Measurements from ENCODE around the gene PPME1.

- no peak for TF ChIP-seq EP300 (IDR thresholded peaks at IDR 0.05)
- TF ChIP-seq, protein P1, sequence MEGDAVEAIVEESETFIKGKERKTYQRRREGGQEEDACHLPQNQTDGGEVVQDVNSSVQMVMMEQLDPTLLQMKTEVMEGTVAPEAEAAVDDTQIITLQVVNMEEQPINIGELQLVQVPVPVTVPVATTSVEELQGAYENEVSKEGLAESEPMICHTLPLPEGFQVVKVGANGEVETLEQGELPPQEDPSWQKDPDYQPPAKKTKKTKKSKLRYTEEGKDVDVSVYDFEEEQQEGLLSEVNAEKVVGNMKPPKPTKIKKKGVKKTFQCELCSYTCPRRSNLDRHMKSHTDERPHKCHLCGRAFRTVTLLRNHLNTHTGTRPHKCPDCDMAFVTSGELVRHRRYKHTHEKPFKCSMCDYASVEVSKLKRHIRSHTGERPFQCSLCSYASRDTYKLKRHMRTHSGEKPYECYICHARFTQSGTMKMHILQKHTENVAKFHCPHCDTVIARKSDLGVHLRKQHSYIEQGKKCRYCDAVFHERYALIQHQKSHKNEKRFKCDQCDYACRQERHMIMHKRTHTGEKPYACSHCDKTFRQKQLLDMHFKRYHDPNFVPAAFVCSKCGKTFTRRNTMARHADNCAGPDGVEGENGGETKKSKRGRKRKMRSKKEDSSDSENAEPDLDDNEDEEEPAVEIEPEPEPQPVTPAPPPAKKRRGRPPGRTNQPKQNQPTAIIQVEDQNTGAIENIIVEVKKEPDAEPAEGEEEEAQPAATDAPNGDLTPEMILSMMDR (IDR thresholded peaks at IDR 0.05), result no peak
- no peak for TF ChIP-seq POLR2AphosphoS5 (IDR thresholded peaks at IDR 0.05)
- TF ChIP-seq POLR2A (IDR thresholded peaks at IDR 0.05), result no peak
Measured at GRCh38 chr11:74282421-74282820, 111.3 kb downstream of the PPME1 start.

All from stomach (tissue), 4 donors.